OCI-LY1 (cell line): ENCODE results near the gene TSBP1.
"Not testable (repeated sequence)": the region's sequence is repeated elsewhere in the genome, so short reads cannot be mapped to it uniquely, and the experiment has no call there.

Source experiments
- H2AFZ ChIP-seq: fragments of 200-600 bp; sonication (generic), shearing (Covaris generic); 2 replicates; pipeline ENCODE4 v1.6.0; 2014; ENCODE audit warnings: antibody characterized with exemption, mild to moderate bottlenecking, low read length
- H3F3A ChIP-seq: fragments of 200-600 bp; sonication (generic), shearing (Covaris generic); 2 replicates; pipeline ENCODE4 v1.6.0; 2014; ENCODE audit warnings: mild to moderate bottlenecking, antibody characterized with exemption, low read length, moderate library complexity; ENCODE audit not compliant: insufficient read depth
- H3K27ac ChIP-seq: fragments of 200-600 bp; sonication (generic); 2 replicates; pipeline ENCODE4 v1.5.1; 2014; ENCODE audit warnings: low read length, mixed run types, mild to moderate bottlenecking, low read depth; ENCODE audit not compliant: poor library complexity, severe bottlenecking
- H3K27me3 ChIP-seq: fragments of 200-600 bp; sonication (generic); 2 replicates; pipeline ENCODE4 v1.6.0; 2014; ENCODE audit warnings: antibody characterized with exemption, mild to moderate bottlenecking, low read length, moderate library complexity; ENCODE audit not compliant: insufficient read depth
- H3K36me3 ChIP-seq: fragments of 200-600 bp; sonication (generic); 2 replicates; pipeline ENCODE4 v1.6.1; 2014; ENCODE audit warnings: mild to moderate bottlenecking, antibody characterized with exemption, low read length, moderate library complexity, mixed read lengths; ENCODE audit not compliant: insufficient read depth
- H3K4me1 ChIP-seq: fragments of 200-600 bp; sonication (generic); 2 replicates; pipeline ENCODE4 v1.5.1; 2014; ENCODE audit warnings: mild to moderate bottlenecking, low read length, moderate library complexity; ENCODE audit not compliant: insufficient read depth, severe bottlenecking
- H3K4me2 ChIP-seq: fragments of 200-600 bp; sonication (generic), shearing (Covaris generic); 2 replicates; pipeline ENCODE4 v1.6.1; 2014; ENCODE audit warnings: low read length
- H3K4me3 ChIP-seq: fragments of 200-600 bp; sonication (generic); 2 replicates; pipeline ENCODE4 v1.5.1; 2014; ENCODE audit warnings: low read length, low read depth, mild to moderate bottlenecking, mixed read lengths; ENCODE audit not compliant: poor library complexity, severe bottlenecking
- H3K79me2 ChIP-seq: fragments of 200-600 bp; shearing (Covaris generic); 2 replicates; pipeline ENCODE4 v1.6.1; 2016; ENCODE audit warnings: mixed run types, low read length, mixed read lengths; ENCODE audit not compliant: insufficient read depth
- H3K9ac ChIP-seq: fragments of 200-600 bp; sonication (generic), shearing (Covaris generic); 2 replicates; pipeline ENCODE4 v1.6.1; 2014; ENCODE audit warnings: mild to moderate bottlenecking, low read length, mixed read lengths
- H3K9me2 ChIP-seq: fragments of 200-600 bp; sonication (generic), shearing (Covaris generic); 2 replicates; pipeline ENCODE4 v1.6.1; 2014; ENCODE audit warnings: low read depth, mild to moderate bottlenecking, low read length, mixed read lengths
- H3K9me3 ChIP-seq: fragments of 200-600 bp; shearing (Covaris generic); 2 replicates; pipeline ENCODE4 v1.6.1; 2014; ENCODE audit warnings: low read length, mixed read lengths
- H4K20me1 ChIP-seq: fragments of 200-600 bp; sonication (generic), shearing (Covaris generic); 2 replicates; pipeline ENCODE4 v1.6.0; 2016; ENCODE audit warnings: mild to moderate bottlenecking, low read length; ENCODE audit not compliant: insufficient read depth
- EZH2 ChIP-seq: fragments of 200-600 bp; sonication (generic), shearing (Covaris generic); IDR thresholded peaks from 2 replicates; pipeline ENCODE4 v1.8.0; 2017; ENCODE audit warnings: borderline replicate concordance, mixed run types, mild to moderate bottlenecking, antibody characterized with exemption, low read length, moderate library complexity, mixed read lengths
- TF ChIP-seq, protein P1 (sequence below): fragments of 200-600 bp; sonication (generic), shearing (Covaris generic); IDR thresholded peaks from 2 replicates; pipeline ENCODE4 v1.5.1; 2017; ENCODE audit warnings: mild to moderate bottlenecking, antibody characterized with exemption, low read length, moderate library complexity, mixed read lengths

The TSBP1 gene

GRCh38 chr6:32288426-32288825 is 83.3 kb downstream of the TSBP1 start:
- no peak overlapping the region for H3K9ac ChIP-seq
- TF ChIP-seq, protein P1, sequence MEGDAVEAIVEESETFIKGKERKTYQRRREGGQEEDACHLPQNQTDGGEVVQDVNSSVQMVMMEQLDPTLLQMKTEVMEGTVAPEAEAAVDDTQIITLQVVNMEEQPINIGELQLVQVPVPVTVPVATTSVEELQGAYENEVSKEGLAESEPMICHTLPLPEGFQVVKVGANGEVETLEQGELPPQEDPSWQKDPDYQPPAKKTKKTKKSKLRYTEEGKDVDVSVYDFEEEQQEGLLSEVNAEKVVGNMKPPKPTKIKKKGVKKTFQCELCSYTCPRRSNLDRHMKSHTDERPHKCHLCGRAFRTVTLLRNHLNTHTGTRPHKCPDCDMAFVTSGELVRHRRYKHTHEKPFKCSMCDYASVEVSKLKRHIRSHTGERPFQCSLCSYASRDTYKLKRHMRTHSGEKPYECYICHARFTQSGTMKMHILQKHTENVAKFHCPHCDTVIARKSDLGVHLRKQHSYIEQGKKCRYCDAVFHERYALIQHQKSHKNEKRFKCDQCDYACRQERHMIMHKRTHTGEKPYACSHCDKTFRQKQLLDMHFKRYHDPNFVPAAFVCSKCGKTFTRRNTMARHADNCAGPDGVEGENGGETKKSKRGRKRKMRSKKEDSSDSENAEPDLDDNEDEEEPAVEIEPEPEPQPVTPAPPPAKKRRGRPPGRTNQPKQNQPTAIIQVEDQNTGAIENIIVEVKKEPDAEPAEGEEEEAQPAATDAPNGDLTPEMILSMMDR = no peak
- no peak for TF ChIP-seq EZH2
- H3K9me3 ChIP-seq = no peaks in the 10 kb centered on the region
- H2AFZ ChIP-seq = no peak overlapping the region
- H4K20me1 ChIP-seq = no peaks in the 10 kb centered on the region
- H3K4me1 ChIP-seq = no peaks in the 10 kb centered on the region
- H3K27me3 ChIP-seq = no peaks in the 10 kb centered on the region
- H3F3A ChIP-seq = no peaks in the 10 kb centered on the region
- no peak overlapping the region for H3K4me3 ChIP-seq
- no peaks in the 10 kb centered on the region for H3K79me2 ChIP-seq
- H3K4me2 ChIP-seq = no peak overlapping the region
- H3K9me2 ChIP-seq = no peaks in the 10 kb centered on the region
- H3K27ac ChIP-seq = no peak overlapping the region
- no peaks in the 10 kb centered on the region for H3K36me3 ChIP-seq

DNA sequence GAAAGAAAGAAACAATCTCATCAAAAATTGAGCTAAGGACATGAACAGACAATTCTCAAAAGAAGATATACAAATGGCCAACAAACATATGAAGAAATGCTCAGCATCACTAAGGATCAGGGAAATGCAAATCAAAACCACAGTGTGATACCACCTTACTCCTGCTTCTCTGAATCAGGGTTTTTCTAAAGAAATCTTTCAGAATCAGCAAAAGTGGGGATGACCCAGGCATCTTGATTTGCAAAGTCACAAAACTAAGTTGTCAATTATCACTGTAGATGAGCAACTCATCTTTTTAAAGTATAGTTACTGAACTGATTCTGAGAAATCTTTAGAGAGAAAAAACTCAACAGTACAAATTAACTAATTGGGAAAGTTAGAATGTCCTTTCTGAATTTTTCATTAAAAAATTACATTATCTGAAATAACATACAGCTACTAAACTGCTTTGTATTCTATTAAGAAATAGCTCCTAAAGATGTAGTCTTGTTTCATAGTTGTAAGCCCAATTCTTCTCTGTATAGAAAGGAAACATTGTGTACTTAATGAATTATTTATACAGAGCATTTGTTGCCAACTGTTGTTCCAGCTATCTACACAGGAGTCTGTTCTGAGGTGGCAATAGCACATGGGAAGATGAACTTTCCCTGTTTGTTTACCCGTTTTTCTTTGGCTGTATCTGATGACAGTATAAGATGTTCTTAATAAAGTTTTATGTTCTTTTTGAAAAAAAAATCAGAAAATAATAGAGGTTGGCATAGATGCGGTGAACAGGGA is 97.7 kb downstream of the TSBP1 start:
- not testable (repeated sequence) for H3K9ac ChIP-seq, H3K9me3 ChIP-seq, H3K9me2 ChIP-seq, H4K20me1 ChIP-seq, H3F3A ChIP-seq, H3K4me2 ChIP-seq, H3K27me3 ChIP-seq, H3K4me1 ChIP-seq, H3K27ac ChIP-seq, H2AFZ ChIP-seq, H3K36me3 ChIP-seq, H3K79me2 ChIP-seq, H3K4me3 ChIP-seq

- no peak overlapping the region for H3K9ac ChIP-seq
- H2AFZ ChIP-seq = no peak overlapping the region
- H4K20me1 ChIP-seq = no peaks in the 10 kb centered on the region
- no peaks in the 10 kb centered on the region for H3K79me2 ChIP-seq
- H3K27me3 ChIP-seq = no peaks in the 10 kb centered on the region
- H3K36me3 ChIP-seq = no peaks in the 10 kb centered on the region
- no peaks in the 10 kb centered on the region for H3K9me2 ChIP-seq
- no peak overlapping the region for H3K4me3 ChIP-seq
- H3F3A ChIP-seq = no peaks in the 10 kb centered on the region
- no peaks in the 10 kb centered on the region for H3K9me3 ChIP-seq
- H3K4me2 ChIP-seq = no peak overlapping the region
- peaks cover 12% of the 10 kb centered on the region for H3K4me1 ChIP-seq
- TF ChIP-seq, protein P1 = no peak
- no peak for TF ChIP-seq EZH2
- no peak overlapping the region for H3K27ac ChIP-seq
Measured at GRCh38 chr6:32271429-32271828, 100.3 kb downstream of the TSBP1 start.

- not testable (repeated sequence) for H3K4me3 ChIP-seq, H3K4me2 ChIP-seq
- peak overlapping the region; percentile 60 for H3K27ac ChIP-seq
Measured at GRCh38 chr6:32268459-32268858, 103.2 kb downstream of the TSBP1 start.

More at GRCh38 chr6:32268459-32268858, 103.2 kb downstream of the TSBP1 start:
- not testable (repeated sequence) for H2AFZ ChIP-seq, H3K9ac ChIP-seq, H3K36me3 ChIP-seq, H3K79me2 ChIP-seq, H3F3A ChIP-seq, H4K20me1 ChIP-seq, H3K9me2 ChIP-seq, H3K9me3 ChIP-seq, H3K27me3 ChIP-seq
- peaks cover 12% of the 10 kb centered on the region for H3K4me1 ChIP-seq
